HepG2 (cell line): ENCODE results near the gene SLC1A3. TPM values are rescaled to one million over a fixed set of nuclear protein-coding genes. Genes with fewer than 3 reads are reported as not detected.

Experiments used
- ARHGAP35 ChIP-seq: sonication (generic); formaldehyde crosslinking; IDR thresholded peaks from 2 replicates; pipeline ENCODE4 v1.9.0; 2022; ENCODE audit warnings: mild to moderate bottlenecking, inconsistent platforms, moderate library complexity, missing genetic modification reagents, borderline replicate concordance
- ATF7 ChIP-seq, 2 experiments: fragments of 450-650 bp in 1 of 2; sonication (generic) in 1 of 2; formaldehyde crosslinking in 1 of 2; IDR thresholded peaks; 2 replicates each; pipeline versions ENCODE4 v1.4.0 to v1.6.1; 2016 to 2020; ENCODE audit warnings: antibody characterized with exemption in 1 of 2, mild to moderate bottlenecking in 1 of 2, missing genetic modification reagents in 1 of 2
- GRHL1 ChIP-seq: sonication (generic); formaldehyde crosslinking; conservative IDR thresholded peaks from 2 replicates; pipeline ENCODE4 v1.8.0; 2022; ENCODE audit warnings: missing genetic modification reagents
- HHEX ChIP-seq: IDR thresholded peaks from 2 replicates; pipeline ENCODE4 v1.6.1; 2016; ENCODE audit warnings: control low read depth
- RERE ChIP-seq: IDR thresholded peaks from 2 replicates; pipeline ENCODE4 v1.6.1; 2016; ENCODE audit warnings: low read depth, missing genetic modification reagents, missing compliant biosample characterization
- ZNF292 ChIP-seq: sonication (generic); formaldehyde crosslinking; IDR thresholded peaks from 2 replicates; pipeline ENCODE4 v1.8.1; 2022; ENCODE audit warnings: mild to moderate bottlenecking, low read depth, missing genetic modification reagents, borderline replicate concordance
- polyA plus RNA-seq, 8 experiments: library from polyadenylated mRNA; depleted of rRNA in 3 of 8; stranded (reverse) in 7 of 8; unstranded in 1 of 8; fragments of >200 nt; fragmentation: Illumina TruSeq in 4 of 8; extraction: Trizol in 4 of 8; gene quantifications; 2 replicates each; pipeline versions ENCODE4 v1.2.1 to v1.2.3, GENCODE V29; 2011 to 2016; ENCODE audit warnings: low read depth in 4 of 8, missing spikeins in 1 of 8, mixed read lengths in 1 of 8; ENCODE audit not compliant: insufficient read depth in 1 of 8
- total RNA-seq, 5 experiments: library from RNA; depleted of rRNA; stranded (reverse); fragments of >200 nt; fragmentation: Illumina TruSeq; extraction: Trizol; gene quantifications; 2 replicates each; pipeline ENCODE4 v1.2.3, GENCODE V29; 2016; ENCODE audit warnings: low read depth in 1 of 5

The SLC1A3 gene
- total and polyA plus RNA-seq, 2 of the 13 experiments (the other 11 are each of a cell fraction or from before 2014, with no cell fraction given), result 0.09 TPM; not detected in 1

DNA sequence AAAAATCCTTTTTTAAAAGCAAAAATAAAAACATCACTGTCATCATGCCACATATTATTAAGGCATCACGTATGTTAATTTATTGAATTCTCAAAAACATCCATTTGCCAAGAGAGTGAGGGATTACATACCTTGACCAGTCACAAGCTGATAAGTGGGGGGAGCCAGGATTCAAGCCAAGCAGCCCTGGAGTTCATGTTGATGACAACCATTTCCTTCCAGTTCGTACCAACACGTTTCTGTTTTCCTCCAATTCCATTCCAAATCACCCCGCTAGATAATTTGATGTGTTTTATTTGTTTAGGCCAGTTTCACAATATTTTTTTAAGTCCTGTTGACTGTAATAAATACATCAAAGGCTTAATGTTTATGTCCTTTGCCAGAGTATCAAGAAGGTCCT, 53.0 kb downstream of the SLC1A3 start (continued):
- TF ChIP-seq ATF7 (IDR thresholded peaks at IDR 0.05), result no peak
- TF ChIP-seq ATF7 (CRISPR knock-in tag; IDR thresholded peaks at IDR 0.05), result no peak
- TF ChIP-seq HHEX (CRISPR knock-in tag), result no peak
- no peak for TF ChIP-seq RERE (CRISPR knock-in tag)
- no peak for TF ChIP-seq ARHGAP35 (CRISPR knock-in tag)
- TF ChIP-seq GRHL1 (CRISPR knock-in tag), result no peak
- TF ChIP-seq ZNF292 (CRISPR knock-in tag), result no peak
